GM23338 (cell line): Measurements from ENCODE around the gene CENPB. TPM values are rescaled to one million over a fixed set of nuclear protein-coding genes. Genes with fewer than 3 reads are reported as not detected.

ENCODE experiments used
- ATAC-seq: fragments of 200-7000 bp; cut with Tn5 transposase; 3 replicates; pipeline ENCODE4 v1.9.1; 2020
- DNase-seq: peaks from one replicate; pipeline ENCODE4 v3.0.0-alpha.2; 2015; ENCODE audit warnings: low spot score
- H2AFZ ChIP-seq: fragments of 200-600 bp; sonication (generic); 2 replicates; pipeline ENCODE4 v1.8.0; 2016; ENCODE audit warnings: antibody characterized with exemption, mild to moderate bottlenecking, moderate library complexity
- H3F3A ChIP-seq: fragments of 200-600 bp; sonication (generic); replicated peaks from 2 replicates; pipeline ENCODE4 v1.8.0; 2017; ENCODE audit warnings: antibody characterized with exemption, mixed run types, low read depth
- H3K27ac ChIP-seq: fragments of 200-600 bp; sonication (generic); 2 replicates; pipeline ENCODE4 v1.6.1; 2016; ENCODE audit warnings: low read depth
- H3K27me3 ChIP-seq: fragments of 200-600 bp; sonication (generic); 2 replicates; pipeline ENCODE4 v1.8.0; 2016; ENCODE audit warnings: mild to moderate bottlenecking, mixed run types, moderate library complexity; ENCODE audit not compliant: insufficient read depth
- H3K36me3 ChIP-seq: fragments of 200-600 bp; sonication (generic); 2 replicates; pipeline ENCODE4 v1.8.0; 2016; ENCODE audit warnings: mild to moderate bottlenecking; ENCODE audit not compliant: insufficient read depth
- H3K4me1 ChIP-seq: fragments of 200-600 bp; sonication (generic); 2 replicates; pipeline ENCODE4 v1.8.0; 2016; ENCODE audit warnings: mild to moderate bottlenecking, moderate library complexity; ENCODE audit not compliant: insufficient read depth
- H3K4me2 ChIP-seq: fragments of 200-600 bp; sonication (generic); 2 replicates; pipeline ENCODE4 v1.7.1; 2017; ENCODE audit warnings: mixed run types
- H3K4me3 ChIP-seq: fragments of 200-600 bp; sonication (generic); 2 replicates; pipeline ENCODE4 v1.6.1; 2016; ENCODE audit warnings: mixed run types
- H3K79me2 ChIP-seq: fragments of 200-600 bp; sonication (generic); replicated peaks from 2 replicates; pipeline ENCODE4 v1.8.0; 2017; ENCODE audit warnings: mild to moderate bottlenecking; ENCODE audit not compliant: insufficient read depth
- H3K9me2 ChIP-seq: fragments of 200-600 bp; sonication (generic); 2 replicates; pipeline ENCODE4 v1.8.0; 2017; ENCODE audit not compliant: insufficient read depth
- H4K20me1 ChIP-seq: fragments of 200-600 bp; sonication (generic); replicated peaks from 2 replicates; pipeline ENCODE4 v1.8.0; 2017; ENCODE audit warnings: mild to moderate bottlenecking; ENCODE audit not compliant: insufficient read depth
- H3K27ac Mint-ChIP-seq: 2 replicates; pipeline ENCODE4 v1.8.0; 2020; ENCODE audit warnings: inconsistent platforms, mild to moderate bottlenecking, moderate library complexity, mixed read lengths
- H3K27me3 Mint-ChIP-seq: 3 replicates; pipeline ENCODE4 v1.8.0; 2022; ENCODE audit warnings: low read depth, mild to moderate bottlenecking, moderate library complexity, mixed read lengths, inconsistent platforms; ENCODE audit not compliant: insufficient read depth, poor library complexity
- H3K36me3 Mint-ChIP-seq: 3 replicates; pipeline ENCODE4 v1.8.0; 2021; ENCODE audit warnings: low read depth, mild to moderate bottlenecking, inconsistent platforms, moderate library complexity, mixed read lengths
- H3K4me1 Mint-ChIP-seq: 3 replicates; pipeline ENCODE4 v1.8.0; 2020; ENCODE audit warnings: mild to moderate bottlenecking, inconsistent platforms, mixed read lengths
- H3K4me3 Mint-ChIP-seq: 3 replicates; pipeline ENCODE4 v1.8.0; 2021; ENCODE audit warnings: moderate library complexity, mild to moderate bottlenecking, inconsistent platforms, mixed read lengths
- H3K9me3 Mint-ChIP-seq: 3 replicates; pipeline ENCODE4 v1.8.0; 2020; ENCODE audit warnings: moderate library complexity, mild to moderate bottlenecking, inconsistent platforms, mixed read lengths
- CREB1 ChIP-seq: fragments of 250-450 bp; sonication (Bioruptor Pico); IDR thresholded peaks from 2 replicates; pipeline ENCODE4 v1.5.0; 2020; ENCODE audit warnings: low read depth, mild to moderate bottlenecking, moderate library complexity
- CTCF ChIP-seq, 2 experiments: fragments of 200-600 bp in 1 of 2; sonication (generic) in 1 of 2; conservative IDR thresholded peaks; 2 replicates each; pipeline versions ENCODE4 v1.5.1 to v1.6.1; 2016 to 2017; ENCODE audit warnings: antibody characterized with exemption in 2 of 2, low read depth in 2 of 2, mild to moderate bottlenecking in 2 of 2, moderate library complexity in 1 of 2
- ETS1 ChIP-seq: IDR thresholded peaks from 2 replicates; pipeline ENCODE4 v1.6.1; 2016; ENCODE audit warnings: antibody characterized with exemption
- EZH2 ChIP-seq: fragments of 200-600 bp; sonication (generic); IDR thresholded peaks from one replicate; pipeline ENCODE4 v1.8.0; 2017; ENCODE audit warnings: antibody characterized with exemption, mild to moderate bottlenecking, low read depth; ENCODE audit not compliant: unreplicated experiment
- EZH2phosphoT487 ChIP-seq: fragments of 200-600 bp; sonication (generic); IDR thresholded peaks from one replicate; pipeline ENCODE4 v1.8.1; 2018; ENCODE audit warnings: antibody characterized with exemption; ENCODE audit not compliant: unreplicated experiment
- JUNB ChIP-seq: IDR thresholded peaks from one replicate; pipeline ENCODE4 v1.6.1; 2016; ENCODE audit warnings: antibody characterized with exemption; ENCODE audit not compliant: unreplicated experiment
- NANOG ChIP-seq: IDR thresholded peaks from 2 replicates; pipeline ENCODE4 v1.6.1; 2016; ENCODE audit warnings: antibody characterized with exemption, borderline replicate concordance
- POLR2AphosphoS5 ChIP-seq: IDR thresholded peaks from 2 replicates; pipeline ENCODE4 v1.6.1; 2016; ENCODE audit warnings: antibody characterized with exemption, low read depth
- REST ChIP-seq: IDR thresholded peaks from one replicate; pipeline ENCODE4 v1.6.1; 2018; ENCODE audit warnings: antibody characterized with exemption; ENCODE audit not compliant: unreplicated experiment
- STAT1 ChIP-seq: IDR thresholded peaks from one replicate; pipeline ENCODE4 v1.6.1; 2016; ENCODE audit warnings: antibody characterized with exemption; ENCODE audit not compliant: unreplicated experiment
- ZNF114 ChIP-seq: fragments of 250-450 bp; sonication (Bioruptor Pico); IDR thresholded peaks from 2 replicates; pipeline ENCODE4 v1.5.0; 2020; ENCODE audit warnings: mild to moderate bottlenecking, moderate library complexity
- ZNF331 ChIP-seq: fragments of 250-450 bp; sonication (Bioruptor Pico); IDR thresholded peaks from 2 replicates; pipeline ENCODE4 v1.5.0; 2020; ENCODE audit warnings: low read depth, mild to moderate bottlenecking, moderate library complexity
- polyA plus RNA-seq: library from polyadenylated mRNA; unstranded; fragments of >200 nt; fragmentation: Nextera tagmentation; extraction: Ambion mirVana; gene quantifications from 2 replicates; pipeline ENCODE4 v1.2.1, GENCODE V29; 2016
- total RNA-seq: library from RNA; depleted of rRNA; stranded (reverse); fragments of >200 nt; shearing (Covaris generic); gene quantifications from 2 replicates; pipeline ENCODE4 v1.2.3, GENCODE V29; 2014

CENPB gene
- total and polyA plus RNA-seq, 2 experiments from 2014 or later = 10.8 to 52.1 TPM

- no peak overlapping the region for H3K4me3 Mint-ChIP-seq
- Histone ChIP-seq H2AFZ (peak overlapping the region; percentile 23; the same call in 1 of the 2 replicates), H3K27ac (no peak overlapping the region), H3K4me2 (no peak overlapping the region), H4K20me1 (peaks cover 12% of the 10 kb centered on the region), H3K79me2 (no peaks in the 10 kb centered on the region; the same call in 1 of the 2 replicates), H3K4me3 (no peak overlapping the region), H3K36me3 (no peaks in the 10 kb centered on the region), H3K4me1 (no peaks in the 10 kb centered on the region; the same call in 1 of the 2 replicates), H3F3A (0 out of 2 replicates have a peak, but pooled peaks cover 2% of the 10 kb centered on the region), H3K9me2 (no peaks in the 10 kb centered on the region), H3K27me3 (peaks cover 30% of the 10 kb centered on the region)
- peaks cover 8% of the 10 kb centered on the region for H3K4me1 Mint-ChIP-seq
- DNase-seq (no peak), ATAC-seq (no peak)
- TF ChIP-seq CTCF (conservative IDR thresholded peaks at IDR 0.05; ENCODE audit: low read depth in 2 of 2) (no peak), STAT1 (no peak), CREB1 (no peak), ZNF331 (CRISPR knock-in tag) (no peak), JUNB (no peak), ZNF114 (CRISPR knock-in tag) (no peak), EZH2phosphoT487 (no peak), REST (no peak), NANOG (no peak), EZH2 (no peak), ETS1 (no peak), POLR2AphosphoS5 (no peak)
- peaks cover 12% of the 10 kb centered on the region for H3K27me3 Mint-ChIP-seq
- H3K9me3 Mint-ChIP-seq = no peaks in the 10 kb centered on the region
- H3K36me3 Mint-ChIP-seq = peaks cover 6% of the 10 kb centered on the region
- no peak overlapping the region for H3K27ac Mint-ChIP-seq
These were observed 2.2 kb upstream of the CENPB start for GRCh38 chr20:3788685-3789155.
